ENCODE data around the gene VASH2.
"Not testable (repeated sequence)": the region's sequence is repeated elsewhere in the genome, so short reads cannot be mapped to it uniquely, and the experiment has no call there.

Gene VASH2

GRCh38 chr1:212950243-212951125 lies at the start of gene VASH2:
TSS of gene VASH2 (plus strand) at chr1:212950541. CDS start at chr1:212951543, 1,002 bp downstream.
- peak; percentile 70 to 80 for DNase-seq

GRCh38 chr1:212901290-212901689 lies 49.1 kb upstream of the VASH2 start:
- DNase-seq: no peak

GRCh38 chr1:212902054-212902453 lies 48.3 kb upstream of the VASH2 start:
- no peak for DNase-seq

- DNase-seq: no peak
These were observed 46.7 kb upstream of the VASH2 start for GRCh38 chr1:212903664-212904063.

GRCh38 chr1:212908071-212908470 lies 42.3 kb upstream of the VASH2 start:
- not testable (repeated sequence) for DNase-seq

GRCh38 chr1:212908971-212909370 lies 41.4 kb upstream of the VASH2 start:
- DNase-seq: no peak

GRCh38 chr1:212909652-212910063 lies 40.7 kb upstream of the VASH2 start:
- DNase-seq: no peak

GRCh38 chr1:212910213-212910612 lies 40.1 kb upstream of the VASH2 start:
- not testable (repeated sequence) for DNase-seq

GRCh38 chr1:212913638-212914037 lies 36.7 kb upstream of the VASH2 start:
- not testable (repeated sequence) for DNase-seq

GRCh38 chr1:212914110-212914509 lies 36.2 kb upstream of the VASH2 start:
- not testable (repeated sequence) for DNase-seq

- DNase-seq: no peak
These were observed 35.6 kb upstream of the VASH2 start for GRCh38 chr1:212914789-212915188.

- DNase-seq: no peak
These were observed 34.9 kb upstream of the VASH2 start for GRCh38 chr1:212915245-212916091.

- DNase-seq: no peak
These were observed 33.7 kb upstream of the VASH2 start for GRCh38 chr1:212916481-212917133.

GRCh38 chr1:212917134-212917485 lies 33.2 kb upstream of the VASH2 start:
- DNase-seq: no peak

GRCh38 chr1:212917858-212918257 lies 32.5 kb upstream of the VASH2 start:
- DNase-seq: no peak

- no peak for DNase-seq
These were observed 31.5 kb upstream of the VASH2 start for GRCh38 chr1:212918824-212919223.

- no peak for DNase-seq
These were observed 30.1 kb upstream of the VASH2 start for GRCh38 chr1:212920246-212920645.

GRCh38 chr1:212920896-212921295 lies 29.4 kb upstream of the VASH2 start:
- no peak for DNase-seq

GRCh38 chr1:212922016-212922415 lies 28.3 kb upstream of the VASH2 start:
- DNase-seq: no peak

- no peak for DNase-seq
These were observed 24.0 kb upstream of the VASH2 start for GRCh38 chr1:212926372-212926771.

GRCh38 chr1:212928323-212929291 lies 21.7 kb upstream of the VASH2 start:
- no peak for DNase-seq
